GM23248 (cell line): ENCODE measurements around the gene KCNK1.

Source experiments
- EZH2 ChIP-seq: fragments of 200-600 bp; sonication (generic); IDR thresholded peaks from 2 replicates; pipeline ENCODE4 v1.6.1; 2018; ENCODE audit warnings: antibody characterized with exemption, mild to moderate bottlenecking; ENCODE audit not compliant: insufficient read depth, poor library complexity, severe bottlenecking
- EZH2phosphoT487 ChIP-seq: fragments of 200-600 bp; sonication (generic); IDR thresholded peaks from 2 replicates; pipeline ENCODE4 v1.6.1; 2018; ENCODE audit warnings: antibody characterized with exemption, moderate library complexity, mild to moderate bottlenecking, low read depth; ENCODE audit not compliant: insufficient read depth

GRCh38 chr1:233647073-233647472, 33.2 kb downstream of the KCNK1 start:
- no peak for TF ChIP-seq EZH2phosphoT487
- no peak for TF ChIP-seq EZH2
